ENCODE data around the gene CWH43. TPM values are rescaled to one million over a fixed set of nuclear protein-coding genes. Genes with fewer than 3 reads are reported as not detected.

CWH43 gene
- polyA plus RNA-seq, 1 donor from 2014 or later, result not detected

GRCh38 chr4:48997962-48998361 is 11.9 kb downstream of the CWH43 start:
- no peaks in the 10 kb centered on the region for H3K9me3 ChIP-seq (ENCODE audit: low read length)
- H3K4me3 ChIP-seq (ENCODE audit: low read length), result no peak overlapping the region
- no peaks in the 10 kb centered on the region for H3F3A ChIP-seq (ENCODE audit: insufficient read depth, low read length, poor library complexity, severe bottlenecking)
- H3K27ac ChIP-seq (ENCODE audit: low read length), result no peak overlapping the region
- no peaks in the 10 kb centered on the region for H4K20me1 ChIP-seq (ENCODE audit: insufficient read depth)
- no peak overlapping the region for H3K9ac ChIP-seq (ENCODE audit: low read length)
- TF ChIP-seq CTCF (IDR thresholded peaks at IDR 0.05; ENCODE audit: poor library complexity, severe bottlenecking), result no peak
- TF ChIP-seq TAF1 (IDR thresholded peaks at IDR 0.05; ENCODE audit: low read depth), result no peak
- H3K4me2 ChIP-seq (ENCODE audit: low read length), result no peak overlapping the region
- H3K36me3 ChIP-seq (ENCODE audit: insufficient read depth, low read length), result no peaks in the 10 kb centered on the region
- H3K27me3 ChIP-seq (ENCODE audit: insufficient read depth, low read depth, low read length), result no peaks in the 10 kb centered on the region
- H2AFZ ChIP-seq (ENCODE audit: low read depth, low read length), result no peak overlapping the region
- no peaks in the 10 kb centered on the region for H3K9me2 ChIP-seq (ENCODE audit: insufficient read depth, low read length)
- H3K79me2 ChIP-seq (replicated peaks; ENCODE audit: insufficient read depth, low read length), result no peaks in the 10 kb centered on the region

GRCh38 chr4:48998440-48998839 is 12.4 kb downstream of the CWH43 start:
- H3K27me3 ChIP-seq (ENCODE audit: insufficient read depth, low read depth, low read length), result no peaks in the 10 kb centered on the region
- H3K79me2 ChIP-seq (replicated peaks; ENCODE audit: insufficient read depth, low read length), result no peaks in the 10 kb centered on the region
- no peaks in the 10 kb centered on the region for H3F3A ChIP-seq (ENCODE audit: insufficient read depth, low read length, poor library complexity, severe bottlenecking)
- H3K36me3 ChIP-seq (ENCODE audit: insufficient read depth, low read length), result no peaks in the 10 kb centered on the region
- no peaks in the 10 kb centered on the region for H3K9me3 ChIP-seq (ENCODE audit: low read length)
- H3K4me3 ChIP-seq (ENCODE audit: low read length), result no peak overlapping the region
- H3K4me2 ChIP-seq (ENCODE audit: low read length), result no peak overlapping the region
- no peak for TF ChIP-seq RAD21 (conservative IDR thresholded peaks at IDR 0.05)
- no peak for TF ChIP-seq MXI1 (conservative IDR thresholded peaks at IDR 0.05; ENCODE audit: poor library complexity, severe bottlenecking)
- TF ChIP-seq CTCF (IDR thresholded peaks at IDR 0.05; ENCODE audit: poor library complexity, severe bottlenecking), result no peak
- TF ChIP-seq EZH2 (IDR thresholded peaks at IDR 0.05; ENCODE audit: borderline replicate concordance, insufficient read depth, low read length, poor library complexity, severe bottlenecking), result no peak
- TF ChIP-seq POLR2AphosphoS5 (IDR thresholded peaks at IDR 0.05), result no peak
- no peak for TF ChIP-seq EP300 (conservative IDR thresholded peaks at IDR 0.05; ENCODE audit: poor library complexity, severe bottlenecking)
- TF ChIP-seq TAF1 (IDR thresholded peaks at IDR 0.05; ENCODE audit: low read depth), result no peak
- no peak for TF ChIP-seq SMC3 (conservative IDR thresholded peaks at IDR 0.05; ENCODE audit: poor library complexity)
- TF ChIP-seq REST (IDR thresholded peaks at IDR 0.05; ENCODE audit: borderline replicate concordance), result no peak
- H2AFZ ChIP-seq (ENCODE audit: low read depth, low read length), result no peak overlapping the region
- no peaks in the 10 kb centered on the region for H4K20me1 ChIP-seq (ENCODE audit: insufficient read depth)
- no peaks in the 10 kb centered on the region for H3K9me2 ChIP-seq (ENCODE audit: insufficient read depth, low read length)
- H3K9ac ChIP-seq (ENCODE audit: low read length), result no peak overlapping the region
- no peak overlapping the region for H3K27ac ChIP-seq (ENCODE audit: low read length)

Data from neural cell (in vitro differentiated cells).